Subcutaneous adipose tissue (tissue), 4 donors: Measurements from ENCODE around the gene TEF. TPM values are rescaled to one million over a fixed set of nuclear protein-coding genes. Genes with fewer than 3 reads are reported as not detected.

Source experiments
- total RNA-seq, 4 donors: library from RNA; depleted of rRNA; stranded (reverse); fragments of >200 nt; gene quantifications; one replicate each; pipeline ENCODE4 v1.1.0, GENCODE V29; 2016
- TF ChIP-seq, protein P1 (sequence below): fragments of 450-650 bp; IDR thresholded peaks from one replicate; pipeline ENCODE4 v1.5.1; 2016; ENCODE audit warnings: low read depth, mild to moderate bottlenecking, control low read depth, antibody characterized with exemption, moderate library complexity

Gene TEF
- total RNA-seq, 4 donors from 2014 or later = 12.1 to 30.1 (median 18.5) TPM

DNA sequence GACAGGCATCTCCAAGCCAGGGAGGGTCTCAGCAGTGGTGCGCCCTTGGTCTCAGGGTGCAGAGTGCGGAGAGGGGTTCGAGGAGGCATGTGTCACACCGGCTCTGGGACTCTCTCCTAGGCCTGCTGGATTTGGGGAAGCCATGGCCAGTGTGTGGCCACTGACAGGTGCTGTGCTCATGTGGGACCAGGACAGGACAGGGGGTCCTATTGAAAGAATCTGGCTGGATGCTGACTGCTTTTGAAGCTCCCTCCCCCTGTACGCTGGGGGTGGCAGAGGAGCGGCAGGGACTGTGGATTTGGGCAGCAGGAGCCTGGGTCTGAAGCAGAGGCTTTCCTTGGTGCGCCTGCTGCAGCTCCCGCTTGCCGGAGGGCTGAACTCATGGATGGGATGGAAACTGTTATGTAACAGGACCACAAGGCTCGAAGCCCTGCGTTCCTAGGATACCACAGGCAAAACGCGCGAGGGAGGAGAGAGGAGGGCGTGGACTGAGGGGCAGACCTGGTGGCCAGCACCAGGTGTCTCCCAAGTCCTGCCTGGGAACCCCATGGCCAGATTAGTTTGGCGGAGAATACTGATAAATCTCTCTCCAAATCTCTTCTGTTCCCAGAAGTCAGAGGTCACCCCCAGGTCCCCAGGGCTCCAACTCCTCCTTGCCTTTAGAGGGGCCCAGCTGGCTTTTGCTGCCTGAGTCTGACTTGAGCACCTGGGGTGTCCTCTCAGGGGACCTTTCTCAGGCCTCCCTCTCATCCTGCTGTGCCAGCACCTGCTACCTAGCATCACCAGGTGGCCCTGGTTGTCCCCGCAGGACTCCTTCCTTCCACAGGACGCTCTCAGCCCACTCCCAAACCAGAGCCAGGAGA, 13.8 kb upstream of the TEF start:
- TF ChIP-seq, protein P1, sequence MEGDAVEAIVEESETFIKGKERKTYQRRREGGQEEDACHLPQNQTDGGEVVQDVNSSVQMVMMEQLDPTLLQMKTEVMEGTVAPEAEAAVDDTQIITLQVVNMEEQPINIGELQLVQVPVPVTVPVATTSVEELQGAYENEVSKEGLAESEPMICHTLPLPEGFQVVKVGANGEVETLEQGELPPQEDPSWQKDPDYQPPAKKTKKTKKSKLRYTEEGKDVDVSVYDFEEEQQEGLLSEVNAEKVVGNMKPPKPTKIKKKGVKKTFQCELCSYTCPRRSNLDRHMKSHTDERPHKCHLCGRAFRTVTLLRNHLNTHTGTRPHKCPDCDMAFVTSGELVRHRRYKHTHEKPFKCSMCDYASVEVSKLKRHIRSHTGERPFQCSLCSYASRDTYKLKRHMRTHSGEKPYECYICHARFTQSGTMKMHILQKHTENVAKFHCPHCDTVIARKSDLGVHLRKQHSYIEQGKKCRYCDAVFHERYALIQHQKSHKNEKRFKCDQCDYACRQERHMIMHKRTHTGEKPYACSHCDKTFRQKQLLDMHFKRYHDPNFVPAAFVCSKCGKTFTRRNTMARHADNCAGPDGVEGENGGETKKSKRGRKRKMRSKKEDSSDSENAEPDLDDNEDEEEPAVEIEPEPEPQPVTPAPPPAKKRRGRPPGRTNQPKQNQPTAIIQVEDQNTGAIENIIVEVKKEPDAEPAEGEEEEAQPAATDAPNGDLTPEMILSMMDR = no peak

DNA sequence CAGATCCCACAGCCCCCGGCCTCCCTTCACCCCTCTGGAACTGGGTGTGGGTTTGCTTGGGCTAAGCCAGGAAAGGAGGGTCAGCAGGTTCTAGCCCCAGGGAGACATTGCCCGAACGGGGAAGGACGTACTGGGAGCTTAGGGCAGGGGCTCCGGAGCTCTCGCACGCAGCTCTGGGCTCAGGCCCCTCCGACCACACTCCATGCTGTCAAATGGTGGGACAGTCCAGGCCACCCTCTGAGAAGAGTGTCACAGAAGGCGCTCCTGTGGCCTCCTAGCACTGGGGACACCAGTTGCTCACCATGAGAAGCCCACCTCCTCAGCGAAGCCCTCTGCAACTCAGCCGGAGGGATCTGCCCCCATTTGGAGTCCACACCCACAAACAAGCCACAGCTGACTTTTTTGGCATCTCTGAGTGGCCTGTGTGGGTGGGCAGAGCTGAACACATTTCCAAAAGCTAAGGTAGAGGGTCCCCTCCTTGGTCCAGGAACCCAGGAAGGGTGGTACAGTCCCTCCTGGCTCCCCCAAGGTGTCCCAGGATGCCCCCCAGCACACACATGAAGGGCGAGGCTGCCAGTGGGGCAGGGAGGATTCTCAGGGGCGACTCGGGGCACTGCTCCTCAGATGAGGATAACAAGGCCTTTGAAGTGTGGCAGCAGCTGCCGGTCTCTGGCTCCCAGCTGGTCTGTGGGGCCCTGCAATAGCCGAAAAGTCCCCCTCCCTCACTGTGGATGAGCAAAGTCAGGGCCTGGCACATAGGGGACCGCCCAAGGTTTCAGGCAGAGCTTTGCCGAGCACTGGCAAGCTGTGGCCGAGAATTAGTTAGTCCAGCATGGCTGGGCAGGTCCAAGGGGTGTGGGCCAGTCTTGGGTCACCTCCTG, 13.0 kb upstream of the TEF start:
- TF ChIP-seq, protein P1 = no peak

DNA sequence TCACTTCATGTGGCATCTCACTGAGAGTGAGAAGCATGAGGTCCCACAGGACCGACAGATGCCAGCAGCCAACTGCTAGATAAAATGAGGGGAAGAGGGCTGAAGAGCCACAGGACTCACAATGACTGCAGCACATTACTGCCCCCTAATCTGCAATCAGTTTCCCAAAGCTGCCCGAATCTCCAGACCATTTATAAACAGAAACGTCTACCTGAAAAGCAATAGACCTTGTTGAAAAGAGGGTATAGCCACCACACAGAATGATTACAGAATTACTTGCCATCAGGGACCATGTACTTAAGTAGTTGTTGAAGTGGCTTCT, 12.4 kb upstream of the TEF start:
- TF ChIP-seq, protein P1 = no peak

DNA sequence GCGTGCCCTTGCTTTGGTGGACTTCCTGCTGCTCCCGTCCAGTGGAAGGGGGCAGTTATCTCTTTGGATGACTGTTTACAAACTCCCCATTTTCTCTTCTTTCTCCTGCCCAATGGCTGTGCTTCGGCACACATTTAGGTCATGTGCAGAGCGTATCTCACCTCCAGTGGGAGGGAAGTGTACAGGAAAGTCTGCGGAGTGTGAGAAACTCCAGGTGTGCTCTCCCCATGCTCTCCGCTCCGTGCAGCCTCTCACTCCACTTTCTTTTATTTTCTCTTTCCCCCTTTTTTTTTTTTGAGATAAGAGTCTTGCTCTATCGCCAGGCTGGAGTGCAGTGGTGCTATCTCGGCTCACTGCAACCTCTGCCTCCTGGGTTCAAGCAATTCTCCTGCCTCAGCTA, 11.9 kb upstream of the TEF start:
- TF ChIP-seq, protein P1 = no peak

DNA sequence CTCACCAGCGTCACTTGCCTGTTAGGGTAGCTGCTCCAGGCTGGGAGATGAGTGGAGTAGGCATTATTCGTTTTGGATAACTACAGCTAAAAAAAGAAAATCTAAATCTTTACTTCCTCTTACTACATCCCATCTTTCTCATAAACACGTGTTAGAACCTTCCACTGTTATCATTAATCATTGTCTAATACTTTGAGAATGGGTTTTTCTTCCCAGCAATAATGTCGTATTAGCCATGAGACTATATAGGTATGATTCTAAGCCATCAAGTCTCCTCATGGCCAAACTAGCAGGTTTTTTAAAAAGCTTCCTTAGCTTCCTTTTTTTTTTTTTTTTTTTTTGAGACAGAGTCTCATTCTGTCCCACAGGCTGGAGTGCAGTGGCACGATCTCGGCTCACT, 3.9 kb upstream of the TEF start:
- TF ChIP-seq, protein P1 = no peak

DNA sequence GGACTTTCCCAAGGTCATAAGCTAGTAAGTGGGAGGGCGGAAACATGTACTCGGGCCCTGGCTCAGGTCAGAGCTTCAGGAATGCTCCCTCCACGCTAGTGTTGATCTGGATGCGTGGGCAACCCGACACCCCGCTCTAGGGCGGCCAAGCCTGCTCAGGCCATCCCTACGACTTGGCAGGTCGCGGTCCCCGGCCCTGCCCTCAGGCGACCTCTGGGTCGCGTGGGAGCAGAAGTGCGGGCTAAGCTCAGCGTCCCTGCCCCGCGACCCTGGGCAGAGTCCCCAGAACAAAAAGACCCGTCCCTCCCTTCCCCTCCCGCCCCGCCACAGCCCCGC, 781 bp upstream of the TEF start:
- TF ChIP-seq, protein P1 = no peak

DNA sequence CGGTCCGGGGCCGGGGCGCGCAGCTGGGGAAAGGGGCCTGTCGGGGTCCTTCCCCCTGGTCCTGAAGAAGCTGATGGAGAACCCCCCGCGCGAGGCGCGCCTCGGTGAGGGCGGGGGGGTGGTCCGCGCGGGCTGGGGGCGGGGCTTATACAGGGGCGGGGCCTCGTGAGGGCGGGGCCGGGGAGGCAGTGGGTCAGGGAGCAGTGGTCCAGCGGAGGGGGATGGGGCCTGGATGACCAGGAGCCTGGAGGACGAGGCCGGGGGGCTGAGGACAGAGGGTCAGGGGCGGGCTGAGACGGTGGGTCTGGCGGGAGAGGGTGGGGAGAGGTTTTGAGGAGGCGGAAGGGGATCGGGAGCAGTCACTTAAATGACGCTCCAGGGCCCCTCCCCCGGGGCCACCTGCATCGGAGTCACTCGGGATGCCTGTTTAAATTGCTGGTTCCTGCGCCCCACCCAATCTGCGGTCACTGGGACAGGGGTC, 396 bp downstream of the TEF start:
- TF ChIP-seq, protein P1 = no peak
